Measurements from ENCODE around the gene ZNF592. TPM values are rescaled to one million over a fixed set of nuclear protein-coding genes. Genes with fewer than 3 reads are reported as not detected.

Gene ZNF592
- total RNA-seq, 1 donor = 11.2 TPM

GRCh38 chr15:84813931-84814330 is 65.5 kb downstream of the ZNF592 start:
- DNase-seq (ENCODE audit: low read depth) = no peak
- TF ChIP-seq, protein P1, sequence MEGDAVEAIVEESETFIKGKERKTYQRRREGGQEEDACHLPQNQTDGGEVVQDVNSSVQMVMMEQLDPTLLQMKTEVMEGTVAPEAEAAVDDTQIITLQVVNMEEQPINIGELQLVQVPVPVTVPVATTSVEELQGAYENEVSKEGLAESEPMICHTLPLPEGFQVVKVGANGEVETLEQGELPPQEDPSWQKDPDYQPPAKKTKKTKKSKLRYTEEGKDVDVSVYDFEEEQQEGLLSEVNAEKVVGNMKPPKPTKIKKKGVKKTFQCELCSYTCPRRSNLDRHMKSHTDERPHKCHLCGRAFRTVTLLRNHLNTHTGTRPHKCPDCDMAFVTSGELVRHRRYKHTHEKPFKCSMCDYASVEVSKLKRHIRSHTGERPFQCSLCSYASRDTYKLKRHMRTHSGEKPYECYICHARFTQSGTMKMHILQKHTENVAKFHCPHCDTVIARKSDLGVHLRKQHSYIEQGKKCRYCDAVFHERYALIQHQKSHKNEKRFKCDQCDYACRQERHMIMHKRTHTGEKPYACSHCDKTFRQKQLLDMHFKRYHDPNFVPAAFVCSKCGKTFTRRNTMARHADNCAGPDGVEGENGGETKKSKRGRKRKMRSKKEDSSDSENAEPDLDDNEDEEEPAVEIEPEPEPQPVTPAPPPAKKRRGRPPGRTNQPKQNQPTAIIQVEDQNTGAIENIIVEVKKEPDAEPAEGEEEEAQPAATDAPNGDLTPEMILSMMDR (IDR thresholded peaks at IDR 0.05; ENCODE audit: insufficient read depth, low read depth, low read length) = no peak
- H3K4me3 ChIP-seq (ENCODE audit: low read depth, low read length) = no peak overlapping the region

GRCh38 chr15:84814916-84815315 is 66.5 kb downstream of the ZNF592 start:
- TF ChIP-seq, protein P1 (IDR thresholded peaks at IDR 0.05; ENCODE audit: insufficient read depth, low read depth, low read length) = no peak
- no peak overlapping the region for H3K4me3 ChIP-seq (ENCODE audit: low read depth, low read length)
- DNase-seq (ENCODE audit: low read depth) = no peak

DNA sequence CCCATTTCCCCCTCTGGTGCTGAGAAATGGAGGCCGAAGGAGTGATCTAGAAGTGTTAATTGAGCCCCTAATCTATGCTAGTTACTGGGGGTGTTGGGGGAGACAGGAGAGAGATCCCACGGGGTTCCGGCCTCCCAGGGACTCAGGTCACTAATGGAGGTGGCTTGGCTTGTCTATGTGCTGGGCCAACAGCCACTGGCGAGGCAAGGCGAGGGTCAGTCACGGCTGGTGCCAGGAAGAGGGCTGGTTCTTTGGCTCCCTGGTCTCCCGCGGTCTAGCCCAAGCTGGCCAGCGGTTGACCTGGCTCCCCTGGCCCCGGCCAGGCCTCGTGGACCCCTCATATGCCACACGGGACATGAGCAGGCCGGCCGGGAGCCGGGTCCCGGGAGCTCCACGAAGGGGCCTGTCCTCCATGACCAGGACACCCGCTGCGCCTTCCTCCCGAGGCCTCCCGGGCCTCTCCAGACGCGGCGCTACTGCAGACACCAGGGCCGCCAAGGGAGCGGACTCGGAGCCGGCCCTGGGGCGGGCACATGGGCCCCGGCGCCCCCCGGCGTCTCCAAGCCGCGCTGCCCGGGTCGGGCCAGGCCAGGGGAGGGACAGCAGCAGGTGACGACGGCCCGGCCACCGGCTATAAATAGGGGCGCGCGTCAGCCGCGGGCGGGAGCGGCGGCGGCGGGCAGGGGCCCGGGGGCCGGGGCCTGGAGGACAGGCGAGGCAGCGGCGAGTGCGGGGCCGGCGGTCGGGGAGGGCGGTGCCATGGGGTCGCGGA is 68.5 kb downstream of the ZNF592 start, which contains the start of gene ALPK3:
Gene ALPK3 (plus strand): TSS at position 663 of the 772 bp plus-strand sequence. CDS start 97 bp downstream, at position 760.
- no peak within 1 kb of the TSS for H3K4me3 ChIP-seq (ENCODE audit: low read depth, low read length)
- TF ChIP-seq, protein P1 (IDR thresholded peaks at IDR 0.05; ENCODE audit: insufficient read depth, low read depth, low read length) = no peak

DNA sequence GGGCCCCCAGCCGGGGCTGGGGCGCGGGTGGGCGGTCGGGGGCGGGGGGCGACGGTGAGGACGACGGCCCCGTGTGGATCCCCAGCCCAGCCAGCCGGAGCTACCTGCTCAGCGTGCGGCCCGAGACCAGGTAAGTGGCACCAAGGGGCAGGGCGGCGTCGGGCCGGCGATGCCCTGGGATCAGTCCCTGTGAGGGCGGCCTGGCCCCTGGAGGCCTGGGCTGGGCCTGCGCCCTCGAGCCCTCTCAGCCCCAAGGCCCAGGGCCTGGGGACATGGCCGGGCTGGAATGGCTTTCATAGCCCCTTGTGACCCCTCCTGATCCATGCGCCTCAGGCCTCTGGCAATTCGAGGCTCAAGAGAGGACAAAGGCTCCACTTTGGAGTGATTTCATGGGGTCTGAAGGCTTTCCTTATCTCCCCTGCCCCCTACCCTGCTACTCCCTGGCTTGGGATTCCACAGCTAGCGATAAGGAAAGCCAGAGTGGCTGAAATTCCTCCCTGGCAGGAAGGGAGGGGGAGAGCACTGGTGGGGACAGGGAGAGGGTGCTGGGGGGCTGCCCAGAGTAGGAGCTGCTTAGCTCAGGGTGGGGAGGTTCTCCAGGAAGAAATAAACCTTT is 69.2 kb downstream of the ZNF592 start:
- no peak overlapping the region for H3K4me3 ChIP-seq (ENCODE audit: low read depth, low read length)
- DNase-seq (ENCODE audit: low read depth) = no peak
- TF ChIP-seq, protein P1 (IDR thresholded peaks at IDR 0.05; ENCODE audit: insufficient read depth, low read depth, low read length) = peak; percentile 19

More for the DNA sequence above, 68.5 kb downstream of the ZNF592 start, which contains the start of gene ALPK3:
- no peak for DNase-seq (ENCODE audit: low read depth)

DNA sequence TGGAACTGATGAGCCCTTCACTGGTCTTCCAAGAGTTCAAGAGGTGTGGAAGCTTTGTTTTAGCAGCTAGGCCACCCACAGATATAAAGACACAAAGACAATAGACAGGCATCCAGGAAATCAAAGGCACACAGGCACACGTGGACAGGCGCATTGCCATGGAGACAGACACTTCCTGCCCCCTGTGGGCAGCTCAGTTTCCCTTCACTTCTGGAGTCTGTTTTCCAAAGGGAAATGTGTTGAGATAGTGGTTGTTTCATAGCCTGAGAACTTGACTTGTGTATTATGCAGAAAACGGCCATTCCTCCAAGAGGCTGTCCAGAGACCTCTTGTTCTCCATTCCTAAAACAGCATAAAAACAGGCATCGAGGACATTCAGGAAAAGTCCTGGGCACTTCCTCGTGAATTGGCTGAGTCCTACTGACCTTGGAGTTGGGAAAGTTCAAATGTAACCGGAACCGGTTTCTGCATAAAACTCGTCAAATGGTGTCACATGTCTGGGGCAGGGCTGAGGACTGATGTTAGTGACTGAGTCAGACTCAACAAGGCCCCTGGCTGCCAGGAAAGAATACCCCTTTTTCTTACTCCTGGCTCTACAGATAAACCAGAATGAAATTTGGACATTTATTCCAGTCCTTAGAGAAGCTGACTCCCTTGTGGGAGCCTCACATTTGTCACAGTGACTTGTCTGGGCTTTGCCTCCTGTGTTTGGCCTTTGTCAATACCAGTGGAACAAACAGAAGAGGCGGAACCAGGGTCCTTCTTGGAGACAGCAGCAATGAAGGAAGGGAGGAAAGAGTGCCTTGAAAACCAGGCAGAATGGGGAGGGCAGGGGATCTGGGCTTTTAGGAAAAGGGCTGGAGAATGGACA is 70.1 kb downstream of the ZNF592 start:
- H3K4me3 ChIP-seq (ENCODE audit: low read depth, low read length) = no peak overlapping the region
- peak; percentile 34 for DNase-seq (ENCODE audit: low read depth)
- TF ChIP-seq, protein P1 (IDR thresholded peaks at IDR 0.05; ENCODE audit: insufficient read depth, low read depth, low read length) = no peak

- DNase-seq (ENCODE audit: low read depth) = no peak
- TF ChIP-seq, protein P1 (IDR thresholded peaks at IDR 0.05; ENCODE audit: insufficient read depth, low read depth, low read length) = peak; percentile 10
- H3K4me3 ChIP-seq (ENCODE audit: low read depth, low read length) = no peak overlapping the region
Measured at GRCh38 chr15:84819291-84819768, 70.9 kb downstream of the ZNF592 start.
